K562 (cell line): ENCODE results near the gene FMN2. TPM values are rescaled to one million over a fixed set of nuclear protein-coding genes. Genes with fewer than 3 reads are reported as not detected.

ENCODE experiments used
- ATAC-seq: fragments of 200-7000 bp; cut with Tn5 transposase; 3 replicates; pipeline ENCODE4 v1.9.1; 2020; ENCODE audit warnings: moderate library complexity
- BruUV-seq: library from RNA; stranded (reverse); fragments of 400-500 nt; replicated peaks from 2 replicates; lab custom pipeline; 2021; lab: Mats Ljungman, UMichigan
- CTCF ChIA-PET: fragments of 300-600 bp; formaldehyde crosslinking; extraction: SDS; loops from one replicate; lab custom pipeline; 2021; ENCODE audit warnings: low intra/inter-chr PET ratio; lab: Yijun Ruan, JAX
- POLR2A ChIA-PET: fragments of 300-600, 350-650 bp; sonication (Branson Sonifier 250); formaldehyde crosslinking; extraction: SDS; loops from one replicate; lab custom pipeline; 2021; ENCODE audit warnings: antibody characterized with exemption, inconsistent platforms; lab: Yijun Ruan, JAX
- DNase-seq, 4 experiments: peaks; one replicate each; pipeline versions ENCODE4 v3.0.0 to v3.0.0-alpha.2; 2011 to 2018; ENCODE audit warnings: low spot score in 3 of 4, mixed read lengths in 3 of 4; ENCODE audit errors: extremely low read depth in 1 of 4
- FAIRE-seq: peaks from 2 replicates; lab custom pipeline; 2011; peaks lifted over from hg19 to GRCh38; lab: Jason Lieb, UNC
- H2AFZ ChIP-seq: 2 replicates; pipeline ENCODE4 v1.6.0; 2011; ENCODE audit warnings: low read depth, low read length, control low read depth, inconsistent platforms
- H3K27ac ChIP-seq: fragments of 200-600 bp; 3 replicates; pipeline ENCODE4 v1.8.0; 2011; ENCODE audit warnings: low read depth, mild to moderate bottlenecking, control low read depth, inconsistent platforms, low read length, moderate library complexity, mixed read lengths; ENCODE audit errors: extremely low read depth
- H3K27me3 ChIP-seq, 2 experiments: fragments of 300-600 bp in 1 of 2; 2 replicates in 1 of 2; 3 replicates in 1 of 2; pipeline versions ENCODE4 v1.6.0 to v1.8.0; 2011; ENCODE audit warnings: inconsistent platforms in 2 of 2, low read length in 2 of 2, mild to moderate bottlenecking in 1 of 2, mixed read lengths in 1 of 2, moderate library complexity in 1 of 2; ENCODE audit not compliant: control insufficient read depth in 2 of 2, insufficient read depth in 2 of 2
- H3K36me3 ChIP-seq: fragments of 300-600 bp; 3 replicates; pipeline ENCODE4 v1.8.0; 2011; ENCODE audit warnings: mild to moderate bottlenecking, low read length, inconsistent platforms; ENCODE audit not compliant: control insufficient read depth, insufficient read depth
- H3K4me1 ChIP-seq, 2 experiments: fragments of 200-600 bp in 1 of 2; replicated peaks in 1 of 2; 2 replicates in 1 of 2; 3 replicates in 1 of 2; pipeline versions ENCODE4 v1.5.1 to v1.8.0; 2011; ENCODE audit warnings: inconsistent platforms in 2 of 2, low read length in 2 of 2, mild to moderate bottlenecking in 1 of 2, mixed read lengths in 1 of 2, moderate library complexity in 1 of 2; ENCODE audit not compliant: control insufficient read depth in 2 of 2, insufficient read depth in 2 of 2
- H3K4me2 ChIP-seq: 2 replicates; pipeline ENCODE4 v1.6.1; 2011; ENCODE audit warnings: low read length, control low read depth, inconsistent platforms, mixed read lengths; ENCODE audit not compliant: insufficient read depth
- H3K4me3 ChIP-seq: fragments of 200-600 bp; sonication (generic), shearing (Covaris generic); 2 replicates; pipeline ENCODE4 v1.5.1; 2016; ENCODE audit warnings: control low read depth, inconsistent platforms
- H3K79me2 ChIP-seq: fragments of 200-600 bp; 3 replicates; pipeline ENCODE4 v1.8.0; 2011; ENCODE audit warnings: low read length, inconsistent platforms; ENCODE audit not compliant: control insufficient read depth, insufficient read depth
- H3K9ac ChIP-seq, 2 experiments: 2 replicates each; pipeline versions ENCODE4 v1.6.0 to v1.6.1; 2011; ENCODE audit warnings: low read depth in 2 of 2, low read length in 2 of 2, control low read depth in 1 of 2, inconsistent platforms in 1 of 2, mild to moderate bottlenecking in 1 of 2, mixed read lengths in 1 of 2; ENCODE audit not compliant: insufficient read depth in 1 of 2
- H3K9me1 ChIP-seq: one replicate; pipeline ENCODE4 v1.6.0; 2011; ENCODE audit warnings: inconsistent platforms, mild to moderate bottlenecking, low read length, moderate library complexity; ENCODE audit not compliant: control insufficient read depth, insufficient read depth
- H3K9me3 ChIP-seq: replicated peaks from 2 replicates; pipeline ENCODE4 v1.5.1; 2011; ENCODE audit warnings: low read depth, low read length, inconsistent platforms; ENCODE audit not compliant: control insufficient read depth, insufficient read depth
- H4K20me1 ChIP-seq: replicated peaks from 2 replicates; pipeline ENCODE4 v1.6.1; 2011; ENCODE audit warnings: low read length, inconsistent platforms, mixed read lengths; ENCODE audit not compliant: control insufficient read depth, insufficient read depth
- HDGF ChIP-seq: fragments of 450-650 bp; IDR thresholded peaks from 2 replicates; pipeline ENCODE4 v1.6.1; 2016
- HNRNPUL1 ChIP-seq: fragments of 200-400 bp; formaldehyde crosslinking; IDR thresholded peaks from 2 replicates; pipeline ENCODE4 v1.6.1; 2017; ENCODE audit warnings: low read length
- MAZ ChIP-seq, 2 experiments: fragments of 450-650 bp in 1 of 2; sonication (generic) in 1 of 2; formaldehyde crosslinking; IDR thresholded peaks in 1 of 2; conservative IDR thresholded peaks in 1 of 2; 2 replicates each; pipeline versions ENCODE4 v1.4.0 to v1.5.0; 2020; ENCODE audit warnings: mild to moderate bottlenecking in 1 of 2, missing genetic modification reagents in 1 of 2
- PHF8 ChIP-seq: fragments of 200-600 bp; sonication (generic); IDR thresholded peaks from 2 replicates; pipeline ENCODE4 v1.6.1; 2012; ENCODE audit warnings: mixed run types, mild to moderate bottlenecking, inconsistent platforms, low read length, moderate library complexity, borderline replicate concordance
- SMARCA4 ChIP-seq: fragments of 450-650 bp; IDR thresholded peaks from 2 replicates; pipeline ENCODE4 v1.6.1; 2016
- SNIP1 ChIP-seq: fragments of 450-650 bp; IDR thresholded peaks from 2 replicates; pipeline ENCODE4 v1.7.1; 2017; ENCODE audit warnings: low read depth, mild to moderate bottlenecking
- ZC3H4 ChIP-seq: sonication (generic); formaldehyde crosslinking; IDR thresholded peaks from 2 replicates; pipeline ENCODE4 v1.9.0; 2021; ENCODE audit warnings: missing genetic modification reagents, borderline replicate concordance
- ZNF133 ChIP-seq: fragments of 250-450 bp; sonication (Bioruptor Pico); IDR thresholded peaks from 2 replicates; pipeline ENCODE4 v1.4.0; 2020; ENCODE audit warnings: mild to moderate bottlenecking
- WGBS: fragments of 100-300 bp; shearing (Covaris generic); methylation state at CpG from one replicate; pipeline ENCODE4 v1.1.6; 2016; ENCODE audit warnings: low coverage, mixed read lengths; ENCODE audit not compliant: insufficient coverage; ENCODE audit errors: missing lambda C conversion rate; 5-methylcytosine and 5-hydroxymethylcytosine counted together
- in situ Hi-C: fragments of 300-500 bp; cut with MboI; formaldehyde crosslinking; loops from 4 replicates; pipeline ENCODE4 v1.15.0; 2018; ENCODE audit warnings: inconsistent platforms, mixed read lengths
- intact Hi-C: fragments of 100-400 bp; cut with micrococcal nuclease; formaldehyde crosslinking; loops from 2 replicates; pipeline ENCODE4 v1.14.2; 2022
- polyA plus RNA-seq, 8 experiments: library from polyadenylated mRNA; depleted of rRNA in 4 of 8; stranded (reverse) in 5 of 8; unstranded in 3 of 8; fragments of >200 nt; fragmentation: Nextera tagmentation in 2 of 8; fragmentation: Illumina TruSeq in 1 of 8; extraction: Ambion mirVana in 2 of 8; extraction: Trizol in 1 of 8; gene quantifications; 2 replicates each; pipeline versions ENCODE4 v1.2.1 to v1.2.3, GENCODE V29; 2011 to 2014; ENCODE audit warnings: inconsistent platforms in 1 of 8, missing spikeins in 1 of 8
- total RNA-seq, 7 experiments: library from RNA; depleted of rRNA in 6 of 7; stranded (reverse); fragments of >200 nt in 6 of 7; fragmentation: Illumina TruSeq in 2 of 7; extraction: Trizol in 2 of 7; gene quantifications; 2 replicates each; pipeline versions ENCODE4 v1.2.1 to v1.2.3, GENCODE V29; 2011 to 2021; ENCODE audit warnings: low replicate concordance in 1 of 7

The FMN2 gene
- total and polyA plus RNA-seq, 9 of the 15 experiments (the other 6 are each of a cell fraction or from before 2014, with no cell fraction given): 0.15 to 0.45 (median 0.16) TPM; not detected in 3

DNA sequence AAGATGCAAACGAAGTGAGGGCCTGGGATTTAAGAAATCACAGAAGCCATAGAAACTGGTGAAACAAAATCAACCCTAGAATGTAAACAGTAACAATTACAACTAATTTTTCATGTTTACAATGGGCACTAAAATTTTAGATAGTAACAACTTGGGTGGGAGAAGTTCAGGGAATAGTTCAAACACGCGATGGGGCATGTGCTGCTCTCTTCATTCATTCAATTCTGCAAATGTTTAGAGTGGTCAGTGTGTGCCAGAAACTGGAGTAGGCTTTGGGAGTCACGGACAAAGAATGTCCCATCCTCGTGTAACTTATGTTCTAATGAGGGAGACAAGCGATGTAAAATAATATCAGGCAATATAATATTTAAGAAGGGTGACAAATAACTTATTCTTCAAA, 386.9 kb downstream of the FMN2 start:
- no peak for TF ChIP-seq SNIP1
- TF ChIP-seq ZC3H4 (CRISPR knock-in tag): no peak
- TF ChIP-seq PHF8: no peak
- TF ChIP-seq HNRNPUL1: no peak
- no peak for TF ChIP-seq HDGF
- TF ChIP-seq MAZ (CRISPR knock-in tag; conservative IDR thresholded peaks at IDR 0.05 in 1 of 2, IDR thresholded peaks at IDR 0.05 in 1 of 2): no peak
- TF ChIP-seq SMARCA4: no peak
- TF ChIP-seq ZNF133 (CRISPR knock-in tag): no peak
- no peaks in the 10 kb centered on the region; a peak in 1 of 5 replicates for H3K4me1 ChIP-seq
- BruUV-seq: no TSS peak
- ATAC-seq: no peak
- H3K9ac ChIP-seq: no peak overlapping the region
- in situ Hi-C loops (no loop called here), intact Hi-C loops (no loop called here)
- H3K79me2 ChIP-seq: no peaks in the 10 kb centered on the region
- DNase-seq: no peak
- ChIA-PET POLR2A (no interaction called here), CTCF (no interaction called here)
- no peaks in the 10 kb centered on the region for H3K9me1 ChIP-seq
- no peaks in the 10 kb centered on the region for H4K20me1 ChIP-seq
- no peaks in the 10 kb centered on the region for H3K36me3 ChIP-seq
- FAIRE-seq: no peak
- H3K27ac ChIP-seq: no peak overlapping the region
- no peak overlapping the region for H3K4me3 ChIP-seq
- H3K27me3 ChIP-seq: no peaks in the 10 kb centered on the region
- H3K9me3 ChIP-seq: no peaks in the 10 kb centered on the region
- H3K4me2 ChIP-seq: no peak overlapping the region
- whole genome bisulfite sequencing: 15% methylated on average over 6 of the region's 6 CpGs
- H2AFZ ChIP-seq: no peak overlapping the region
